GM20431 (cell line): ENCODE data around the gene CMC2.

Experiments
- in situ Hi-C: fragments of 300-500 bp; cut with MseI, MboI; formaldehyde crosslinking; loops from one replicate; pipeline ENCODE4 v1.15.0; 2020; ENCODE audit warnings: low sequenced_read_pairs; ENCODE audit not compliant: unreplicated experiment

Gene CMC2

GRCh38 chr16:81003610-81004460, 2.9 kb downstream of the CMC2 start:
- in situ Hi-C loops = no loop called here

- in situ Hi-C loops = no loop called here
Observed at GRCh38 chr16:81003064-81003463, 3.6 kb downstream of the CMC2 start.

- in situ Hi-C loops = no loop called here
Observed at GRCh38 chr16:81001330-81001729, 5.4 kb downstream of the CMC2 start.

GRCh38 chr16:81000873-81001272, 5.8 kb downstream of the CMC2 start:
- in situ Hi-C loops = no loop called here

GRCh38 chr16:80997964-80998620, 8.6 kb downstream of the CMC2 start:
- in situ Hi-C loops = no loop called here

GRCh38 chr16:80997139-80997798, 9.4 kb downstream of the CMC2 start:
- in situ Hi-C loops = no loop called here

- in situ Hi-C loops = no loop called here
Observed at GRCh38 chr16:80996688-80997138, 10.0 kb downstream of the CMC2 start.

- in situ Hi-C loops = no loop called here
Observed at GRCh38 chr16:80994451-80994850, 12.2 kb downstream of the CMC2 start.

- in situ Hi-C loops = no loop called here
Observed at GRCh38 chr16:80993834-80994233, 12.9 kb downstream of the CMC2 start.

- in situ Hi-C loops = no loop called here
Observed at GRCh38 chr16:80993307-80993706, 13.4 kb downstream of the CMC2 start.

- in situ Hi-C loops = no loop called here
Observed at GRCh38 chr16:80992676-80993293, 13.9 kb downstream of the CMC2 start.

- in situ Hi-C loops = no loop called here
Observed at GRCh38 chr16:80991792-80992430, 14.8 kb downstream of the CMC2 start.

GRCh38 chr16:80990978-80991377, 15.7 kb downstream of the CMC2 start:
- in situ Hi-C loops = no loop called here

GRCh38 chr16:80990577-80990976, 16.1 kb downstream of the CMC2 start:
- in situ Hi-C loops = no loop called here

- in situ Hi-C loops = no loop called here
Observed at GRCh38 chr16:80989801-80990200, 16.9 kb downstream of the CMC2 start.

GRCh38 chr16:80988756-80989155, 17.9 kb downstream of the CMC2 start:
- in situ Hi-C loops = no loop called here

GRCh38 chr16:80986557-80986956, 20.1 kb downstream of the CMC2 start:
- in situ Hi-C loops = no loop called here

GRCh38 chr16:80985611-80986010, 21.1 kb downstream of the CMC2 start:
- in situ Hi-C loops = no loop called here

GRCh38 chr16:80984124-80984892, 22.4 kb downstream of the CMC2 start:
- in situ Hi-C loops = no loop called here
